AG09319 (cell line): ENCODE data around the gene DCD.

Experiments used
- DNase-seq: peaks from one replicate; pipeline ENCODE4 v3.0.0-alpha.2; 2010; ENCODE audit warnings: low read depth; ENCODE audit errors: extremely low read depth
- TF ChIP-seq, protein P1 (sequence below): IDR thresholded peaks from 2 replicates; pipeline ENCODE4 v1.5.1; 2011; ENCODE audit warnings: low read depth, mild to moderate bottlenecking, inconsistent platforms, low read length, moderate library complexity

DCD gene

DNA sequence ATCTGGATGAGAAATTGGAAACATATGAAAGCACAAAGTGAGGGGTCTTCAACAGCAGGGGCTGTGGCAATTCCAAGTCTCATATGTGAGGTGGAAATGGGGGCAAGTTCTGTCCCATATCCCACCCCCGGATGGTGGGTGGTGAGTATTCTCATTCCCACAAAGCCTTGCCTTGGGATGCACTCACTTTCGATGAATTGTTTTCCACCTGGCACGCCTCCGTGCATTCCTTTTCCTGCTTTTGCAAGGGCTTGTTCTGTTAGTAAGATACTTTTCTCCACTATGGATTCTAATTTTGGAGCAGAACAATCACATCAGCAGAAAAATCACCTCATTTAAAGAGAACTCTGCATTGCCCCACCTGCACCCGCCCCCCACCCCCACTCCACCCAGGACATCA is 16.6 kb downstream of the DCD start:
- no peak for DNase-seq
- TF ChIP-seq, protein P1, sequence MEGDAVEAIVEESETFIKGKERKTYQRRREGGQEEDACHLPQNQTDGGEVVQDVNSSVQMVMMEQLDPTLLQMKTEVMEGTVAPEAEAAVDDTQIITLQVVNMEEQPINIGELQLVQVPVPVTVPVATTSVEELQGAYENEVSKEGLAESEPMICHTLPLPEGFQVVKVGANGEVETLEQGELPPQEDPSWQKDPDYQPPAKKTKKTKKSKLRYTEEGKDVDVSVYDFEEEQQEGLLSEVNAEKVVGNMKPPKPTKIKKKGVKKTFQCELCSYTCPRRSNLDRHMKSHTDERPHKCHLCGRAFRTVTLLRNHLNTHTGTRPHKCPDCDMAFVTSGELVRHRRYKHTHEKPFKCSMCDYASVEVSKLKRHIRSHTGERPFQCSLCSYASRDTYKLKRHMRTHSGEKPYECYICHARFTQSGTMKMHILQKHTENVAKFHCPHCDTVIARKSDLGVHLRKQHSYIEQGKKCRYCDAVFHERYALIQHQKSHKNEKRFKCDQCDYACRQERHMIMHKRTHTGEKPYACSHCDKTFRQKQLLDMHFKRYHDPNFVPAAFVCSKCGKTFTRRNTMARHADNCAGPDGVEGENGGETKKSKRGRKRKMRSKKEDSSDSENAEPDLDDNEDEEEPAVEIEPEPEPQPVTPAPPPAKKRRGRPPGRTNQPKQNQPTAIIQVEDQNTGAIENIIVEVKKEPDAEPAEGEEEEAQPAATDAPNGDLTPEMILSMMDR, result no peak

DNA sequence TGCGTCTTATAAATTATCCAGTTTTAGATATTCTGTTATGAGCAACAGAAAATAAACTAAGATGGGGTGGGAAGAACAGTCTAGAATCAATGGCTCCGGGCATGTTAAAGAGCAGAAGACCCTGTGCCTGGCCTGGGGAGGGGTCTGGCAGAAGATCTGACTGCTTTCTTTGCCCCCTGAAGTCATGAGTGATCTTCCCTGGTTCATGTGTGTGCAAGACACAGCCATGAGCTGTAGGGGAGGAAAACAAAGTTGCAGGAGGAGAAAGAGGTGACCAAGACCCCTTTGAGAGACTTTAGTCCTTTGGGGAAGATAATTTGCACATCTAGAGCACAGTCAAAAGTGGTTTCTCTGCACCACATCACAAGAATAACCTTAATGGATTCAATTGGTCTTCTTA is 18.2 kb downstream of the DCD start:
- TF ChIP-seq, protein P1, result no peak
- no peak for DNase-seq

DNA sequence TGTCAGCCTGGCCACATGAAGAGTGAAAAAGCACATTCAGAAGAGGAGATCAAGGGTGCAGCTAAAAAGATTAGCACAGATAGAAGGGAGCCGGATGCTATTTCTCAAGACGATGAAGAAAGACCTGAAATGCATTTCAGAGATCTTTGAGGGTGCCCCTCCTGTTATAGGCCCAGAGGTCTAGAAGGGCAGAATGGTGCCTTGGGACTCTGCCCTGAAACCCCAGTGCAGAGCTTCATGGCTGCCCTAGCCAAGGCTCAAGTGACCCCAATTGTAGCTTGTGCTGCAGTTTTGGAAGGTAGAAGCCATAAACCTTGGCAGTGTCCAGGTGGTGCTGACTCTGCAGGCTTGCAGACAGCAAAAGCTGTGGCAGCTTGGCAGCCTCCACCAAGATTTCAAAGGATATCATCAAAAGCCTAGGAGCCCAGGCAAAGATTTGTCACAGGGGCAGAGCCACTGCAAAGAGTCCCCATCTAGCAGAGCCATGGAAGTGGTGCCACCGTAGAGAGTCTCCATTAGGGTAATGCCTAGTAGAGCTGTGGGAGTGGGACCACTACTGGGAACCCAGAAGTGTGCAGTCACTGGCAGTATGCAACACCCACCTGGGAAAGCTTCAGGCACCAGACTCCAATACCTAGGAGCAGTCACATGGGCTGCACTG is 19.8 kb downstream of the DCD start:
- TF ChIP-seq, protein P1, result no peak
- no peak for DNase-seq

DNA sequence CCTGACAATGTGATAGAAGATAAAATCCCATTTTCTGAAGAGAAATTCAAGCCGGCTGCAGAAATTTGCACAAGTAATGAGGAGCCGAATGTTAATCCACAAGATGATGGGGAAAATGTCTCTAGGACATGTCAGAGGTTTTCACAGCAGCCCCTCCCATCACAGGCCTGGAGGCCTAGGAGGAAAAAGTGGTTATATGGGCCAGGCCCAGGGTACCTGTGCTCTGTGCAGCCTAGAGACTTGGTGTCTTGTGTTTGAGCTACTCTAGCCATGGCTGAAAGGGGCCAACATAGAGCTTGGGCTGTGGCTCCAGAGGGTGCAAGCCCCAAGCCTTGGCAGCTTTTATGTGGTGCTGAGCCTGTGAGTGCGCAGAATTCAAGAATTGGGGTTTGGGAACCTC is 20.9 kb downstream of the DCD start:
- TF ChIP-seq, protein P1, result no peak

DNA sequence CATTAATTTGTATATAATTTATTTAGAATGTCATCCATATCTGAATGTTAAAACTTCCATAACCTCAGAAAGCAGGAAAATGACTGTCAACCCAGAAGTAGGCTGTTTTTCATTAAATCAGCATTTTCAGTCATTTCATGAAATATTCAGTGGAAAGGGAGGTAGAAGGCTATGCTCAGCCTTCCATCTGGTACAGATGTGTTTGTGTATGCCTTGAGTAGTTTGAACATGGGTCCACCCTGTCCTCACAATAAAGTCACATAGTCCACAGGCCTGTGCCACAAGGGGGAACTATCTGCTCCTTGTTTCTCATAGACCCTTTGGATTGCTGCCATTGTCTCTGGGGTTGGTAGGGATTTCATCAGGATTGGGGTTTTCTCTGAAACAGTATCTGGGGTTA is 22.6 kb downstream of the DCD start:
- no peak for DNase-seq
- TF ChIP-seq, protein P1, result no peak

More for the DNA sequence above, 20.9 kb downstream of the DCD start:
- DNase-seq, result no peak

DNA sequence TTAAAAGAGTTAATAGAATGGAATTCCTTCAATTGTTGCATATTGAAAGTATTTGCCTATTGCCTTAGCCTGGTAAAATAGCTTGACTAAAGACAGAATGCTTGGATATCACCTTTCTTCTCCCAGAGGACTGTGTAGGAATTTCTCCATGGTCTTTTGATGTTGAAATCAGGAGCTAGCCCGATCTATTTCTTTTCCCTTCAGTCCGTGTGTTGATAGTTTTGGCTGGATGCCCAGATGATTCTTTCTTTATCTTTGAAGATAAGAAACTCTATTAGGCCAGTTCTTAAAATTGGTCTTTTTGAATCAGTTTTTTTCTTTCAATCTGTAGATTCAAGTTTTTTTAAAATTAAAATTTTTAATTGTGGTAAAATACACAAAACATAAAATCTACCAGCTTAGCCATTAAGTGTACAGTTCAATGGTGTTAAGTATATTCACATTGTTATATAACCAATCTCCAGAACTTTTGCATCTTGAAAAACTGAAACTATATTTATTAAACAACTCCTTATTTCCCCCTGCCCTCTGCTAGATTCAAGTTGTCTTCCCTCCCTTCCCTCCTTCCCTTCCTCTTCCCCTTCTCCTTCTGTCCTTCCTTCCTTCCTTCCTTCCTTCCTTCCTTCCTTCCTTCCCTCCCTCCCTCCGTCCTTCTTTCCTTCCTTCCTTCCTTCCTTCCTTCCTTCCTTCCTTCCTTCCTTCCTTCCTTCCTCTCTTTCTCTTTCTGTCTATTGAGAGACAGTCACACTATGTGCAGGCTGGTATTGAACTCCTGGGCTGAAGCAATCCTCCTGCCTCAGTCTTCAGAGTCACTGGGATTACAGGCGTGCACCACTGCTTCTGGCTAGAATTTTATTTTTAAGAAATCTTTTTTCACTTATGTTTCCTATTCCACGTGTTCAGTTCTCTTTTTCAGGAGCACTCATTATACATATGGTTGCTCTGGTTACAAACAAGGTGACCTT is 23.6 kb downstream of the DCD start:
- TF ChIP-seq, protein P1, result no peak
- DNase-seq, result no peak
